DOHH2 (cell line): Measurements from ENCODE around the gene DCAF4.

Experiments
- CTCF ChIP-seq: fragments of 200-600 bp; sonication (generic); IDR thresholded peaks from one replicate; pipeline ENCODE4 v1.5.1; 2014; ENCODE audit warnings: antibody characterized with exemption, mild to moderate bottlenecking, low read depth, low read length; ENCODE audit not compliant: poor library complexity, severe bottlenecking
- EZH2phosphoT487 ChIP-seq: fragments of 200-600 bp; sonication (generic); IDR thresholded peaks from 2 replicates; pipeline ENCODE4 v1.6.1; 2017; ENCODE audit warnings: borderline replicate concordance, mild to moderate bottlenecking, antibody characterized with exemption, low read length, moderate library complexity, mixed read lengths

GRCh38 chr14:72920008-72920407 lies 6.3 kb upstream of the DCAF4 start:
- TF ChIP-seq CTCF (no peak), EZH2phosphoT487 (no peak)
